Activated effector memory CD4-positive, alpha-beta T cell treated with Interleukin-2 at 50 U/mL for 16 hours (primary cell): ENCODE data around the gene PHGDH.
"Not testable (repeated sequence)": the region's sequence is repeated elsewhere in the genome, so short reads cannot be mapped to it uniquely, and the experiment has no call there.

Experiments used
- DNase-seq: peaks from one replicate; pipeline ENCODE4 v3.0.0-alpha.2; 2020

Gene PHGDH

GRCh38 chr1:119771016-119771415 is 59.3 kb downstream of the PHGDH start:
- no peak for DNase-seq

- DNase-seq = no peak
These were observed 60.0 kb downstream of the PHGDH start for GRCh38 chr1:119771770-119772169.

- no peak for DNase-seq
These were observed 60.6 kb downstream of the PHGDH start for GRCh38 chr1:119772298-119772697.

GRCh38 chr1:119773711-119774241 is 62.0 kb downstream of the PHGDH start:
- DNase-seq = no peak

GRCh38 chr1:119774746-119775490 is 63.2 kb downstream of the PHGDH start:
- DNase-seq = no peak

GRCh38 chr1:119778359-119778758 is 66.6 kb downstream of the PHGDH start:
- DNase-seq = no peak

GRCh38 chr1:119778886-119779560 is 67.3 kb downstream of the PHGDH start:
- DNase-seq = no peak

- no peak for DNase-seq
These were observed 68.2 kb downstream of the PHGDH start for GRCh38 chr1:119779869-119780356.

- DNase-seq = no peak
These were observed 69.9 kb downstream of the PHGDH start for GRCh38 chr1:119781434-119782210.

GRCh38 chr1:119782631-119783325 is 71.0 kb downstream of the PHGDH start:
- no peak for DNase-seq

- DNase-seq = no peak
These were observed 71.8 kb downstream of the PHGDH start for GRCh38 chr1:119783354-119784185.

GRCh38 chr1:119784191-119784781 is 72.6 kb downstream of the PHGDH start:
- DNase-seq = no peak

- not testable (repeated sequence) for DNase-seq
These were observed 74.3 kb downstream of the PHGDH start for GRCh38 chr1:119786046-119786445.

- DNase-seq = not testable (repeated sequence)
These were observed 74.8 kb downstream of the PHGDH start for GRCh38 chr1:119786473-119787050.

GRCh38 chr1:119787776-119788175 is 76.0 kb downstream of the PHGDH start:
- no peak for DNase-seq

- DNase-seq = no peak
These were observed 78.9 kb downstream of the PHGDH start for GRCh38 chr1:119790451-119791198.

GRCh38 chr1:119791377-119791776 is 79.6 kb downstream of the PHGDH start:
- DNase-seq = no peak
